ENCODE data around the gene AIPL1.

DNA sequence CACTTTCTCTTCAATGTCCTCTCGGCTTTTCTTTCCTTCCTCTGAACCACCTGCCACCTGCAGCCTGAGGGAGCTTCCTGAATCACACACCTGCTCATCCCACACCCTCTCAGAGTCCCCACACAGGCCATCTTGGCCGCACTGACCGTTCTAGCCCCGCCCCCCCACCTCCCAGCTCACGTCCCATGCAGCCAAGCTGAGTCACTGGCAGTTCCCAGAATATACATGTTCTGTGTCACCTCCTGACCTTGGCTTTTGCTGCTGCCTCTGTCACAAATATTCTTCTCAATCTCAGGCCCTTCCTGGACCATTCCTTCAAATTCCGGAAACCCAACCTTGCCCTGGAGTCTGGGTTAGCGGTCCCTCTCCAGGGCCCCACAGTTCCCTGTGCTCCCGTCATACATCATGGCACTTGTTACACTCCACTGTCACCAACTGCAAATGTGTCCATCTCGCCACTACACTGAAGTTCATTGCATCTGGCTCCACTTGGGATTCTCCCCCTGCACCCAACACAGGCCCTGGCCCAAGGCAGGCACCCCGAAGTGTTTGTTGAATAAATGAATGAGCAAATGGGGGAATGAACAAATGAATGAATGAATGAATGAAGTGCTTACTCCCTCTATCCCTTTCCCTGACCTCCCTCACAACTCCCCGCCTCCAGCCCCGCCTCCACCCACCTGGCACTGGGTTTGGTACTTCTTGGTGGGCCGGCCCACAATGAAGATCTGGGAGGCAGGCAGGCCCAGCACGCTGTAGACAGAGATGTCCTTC, 22.2 kb upstream of the AIPL1 start:
- TF ChIP-seq, protein P1, sequence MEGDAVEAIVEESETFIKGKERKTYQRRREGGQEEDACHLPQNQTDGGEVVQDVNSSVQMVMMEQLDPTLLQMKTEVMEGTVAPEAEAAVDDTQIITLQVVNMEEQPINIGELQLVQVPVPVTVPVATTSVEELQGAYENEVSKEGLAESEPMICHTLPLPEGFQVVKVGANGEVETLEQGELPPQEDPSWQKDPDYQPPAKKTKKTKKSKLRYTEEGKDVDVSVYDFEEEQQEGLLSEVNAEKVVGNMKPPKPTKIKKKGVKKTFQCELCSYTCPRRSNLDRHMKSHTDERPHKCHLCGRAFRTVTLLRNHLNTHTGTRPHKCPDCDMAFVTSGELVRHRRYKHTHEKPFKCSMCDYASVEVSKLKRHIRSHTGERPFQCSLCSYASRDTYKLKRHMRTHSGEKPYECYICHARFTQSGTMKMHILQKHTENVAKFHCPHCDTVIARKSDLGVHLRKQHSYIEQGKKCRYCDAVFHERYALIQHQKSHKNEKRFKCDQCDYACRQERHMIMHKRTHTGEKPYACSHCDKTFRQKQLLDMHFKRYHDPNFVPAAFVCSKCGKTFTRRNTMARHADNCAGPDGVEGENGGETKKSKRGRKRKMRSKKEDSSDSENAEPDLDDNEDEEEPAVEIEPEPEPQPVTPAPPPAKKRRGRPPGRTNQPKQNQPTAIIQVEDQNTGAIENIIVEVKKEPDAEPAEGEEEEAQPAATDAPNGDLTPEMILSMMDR (IDR thresholded peaks at IDR 0.05; ENCODE audit: low read depth, low read length): no peak
- no peak for TF ChIP-seq POLR2A (IDR thresholded peaks at IDR 0.05; ENCODE audit: extremely low read depth, insufficient read length)
- TF ChIP-seq, protein P2, sequence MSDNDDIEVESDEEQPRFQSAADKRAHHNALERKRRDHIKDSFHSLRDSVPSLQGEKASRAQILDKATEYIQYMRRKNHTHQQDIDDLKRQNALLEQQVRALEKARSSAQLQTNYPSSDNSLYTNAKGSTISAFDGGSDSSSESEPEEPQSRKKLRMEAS (IDR thresholded peaks at IDR 0.05; ENCODE audit: low read depth, low read length): no peak
